Ureter (tissue), 1 donor: ENCODE data around the gene FAM222B. TPM values are rescaled to one million over a fixed set of nuclear protein-coding genes. Genes with fewer than 3 reads are reported as not detected.
"Not testable (repeated sequence)": the region's sequence is repeated elsewhere in the genome, so short reads cannot be mapped to it uniquely, and the experiment has no call there.

Experiments
- DNase-seq: peaks from one replicate; pipeline ENCODE4 v3.0.0-alpha.2; 2020; ENCODE audit warnings: low spot score
- total RNA-seq: library from RNA; stranded (reverse); gene quantifications from one replicate; pipeline ENCODE4 v1.2.4, GENCODE V29; 2023
- donor health status: DM: yes; HTN: yes; CAD: no.

The FAM222B gene
- total RNA-seq, 1 donor from 2014 or later: 28.8 TPM

DNA sequence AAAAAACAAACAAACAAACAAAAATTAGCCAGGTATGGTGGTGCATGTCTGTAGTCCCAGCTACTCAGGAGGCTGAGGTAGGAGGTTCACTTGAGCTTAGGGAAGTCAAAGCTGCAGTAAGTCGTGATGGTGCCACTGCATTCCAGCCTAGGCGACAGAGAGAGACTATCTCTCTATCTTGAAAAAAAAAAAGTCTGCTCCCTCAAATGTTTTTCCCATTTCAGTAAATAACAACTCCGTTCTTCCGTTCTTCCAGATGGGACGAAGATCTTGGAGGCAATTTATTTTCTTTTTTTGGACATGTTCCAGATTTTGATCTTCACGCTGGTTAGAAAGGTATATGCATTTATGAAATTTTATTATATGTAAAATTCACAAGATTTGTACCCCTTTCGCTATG, 31.2 kb upstream of the FAM222B start:
- no peak for DNase-seq

DNA sequence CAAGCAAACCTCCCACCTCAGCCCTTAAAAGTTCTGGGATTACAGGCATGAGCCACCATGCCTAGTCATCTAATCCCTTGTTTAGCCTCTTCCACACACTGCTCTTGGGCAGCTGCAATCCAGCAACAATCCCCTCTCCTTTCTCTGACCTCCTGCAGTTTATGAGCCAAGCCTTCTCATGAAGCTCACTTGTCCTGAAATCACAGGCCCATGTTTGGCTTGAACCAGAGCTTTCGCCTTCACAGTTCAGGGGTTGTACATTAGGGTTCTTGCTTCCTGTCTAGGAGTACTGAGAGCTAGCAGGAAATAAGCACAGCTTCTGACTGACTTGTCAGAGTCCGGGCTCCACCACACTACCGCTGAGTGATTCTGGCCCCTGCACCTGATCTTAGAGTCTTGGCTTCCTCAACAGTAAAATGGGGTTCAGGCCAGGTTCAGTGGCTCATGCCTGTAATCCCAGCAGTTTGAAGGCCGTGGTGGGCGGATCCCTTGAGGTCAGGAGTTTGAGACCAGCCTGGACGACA, 28.5 kb upstream of the FAM222B start:
- DNase-seq: no peak

DNA sequence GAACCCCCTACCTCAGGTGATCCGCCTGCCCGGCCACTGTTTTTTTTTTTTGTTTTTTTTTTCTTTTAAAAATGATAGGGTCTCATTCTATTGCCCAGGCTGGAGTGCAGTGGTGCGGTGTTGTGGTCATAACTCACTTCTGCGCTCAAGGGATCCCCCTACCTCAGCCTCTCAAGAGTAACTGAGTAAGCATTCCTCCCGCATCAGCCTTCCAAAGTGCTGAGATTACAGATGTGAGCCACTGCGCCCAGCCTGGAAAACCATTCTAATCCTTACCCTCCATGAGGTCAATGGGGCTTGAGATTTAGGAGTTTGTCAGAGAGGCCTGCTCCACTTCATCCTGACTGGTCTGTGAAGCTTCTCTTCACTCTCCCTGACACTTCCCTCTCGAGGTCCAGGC, 24.7 kb upstream of the FAM222B start:
- no peak for DNase-seq

DNA sequence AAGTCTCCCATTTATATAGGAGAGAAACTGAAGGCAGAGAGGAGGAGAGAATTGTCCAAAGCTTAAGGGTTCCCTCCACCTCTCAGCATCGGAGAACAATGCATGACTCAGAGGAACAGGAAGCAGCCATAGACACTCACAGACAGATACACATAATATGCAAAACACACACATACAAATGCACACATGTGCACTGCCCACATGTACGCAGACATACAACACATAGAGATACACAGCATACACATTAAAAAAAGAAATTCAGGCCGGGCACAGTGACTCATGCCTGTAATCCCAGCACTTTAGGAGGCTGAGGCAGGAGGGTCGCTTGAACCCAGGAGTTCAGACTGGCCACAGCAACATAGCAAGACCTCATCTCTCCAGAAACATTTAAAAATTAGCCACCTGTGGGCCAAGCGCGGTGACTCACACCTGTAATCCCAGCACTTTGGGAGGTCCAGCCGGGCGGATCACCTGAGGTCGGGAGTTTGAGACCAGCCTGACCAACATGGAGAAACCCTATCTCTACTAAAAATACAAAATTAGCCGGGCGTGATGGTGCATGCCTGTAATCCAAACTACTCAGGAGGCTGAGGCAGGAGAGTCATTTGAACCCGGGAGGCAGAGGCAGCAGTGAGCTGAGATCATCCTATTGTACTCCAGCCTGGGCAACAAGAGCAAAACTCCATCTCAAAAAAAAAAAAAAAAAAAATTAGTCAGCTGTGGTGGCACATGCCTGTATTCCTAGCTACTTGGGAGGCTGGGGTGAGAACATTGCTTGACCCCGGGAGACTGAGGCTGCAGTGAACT, 23.6 kb upstream of the FAM222B start:
- DNase-seq: no peak

DNA sequence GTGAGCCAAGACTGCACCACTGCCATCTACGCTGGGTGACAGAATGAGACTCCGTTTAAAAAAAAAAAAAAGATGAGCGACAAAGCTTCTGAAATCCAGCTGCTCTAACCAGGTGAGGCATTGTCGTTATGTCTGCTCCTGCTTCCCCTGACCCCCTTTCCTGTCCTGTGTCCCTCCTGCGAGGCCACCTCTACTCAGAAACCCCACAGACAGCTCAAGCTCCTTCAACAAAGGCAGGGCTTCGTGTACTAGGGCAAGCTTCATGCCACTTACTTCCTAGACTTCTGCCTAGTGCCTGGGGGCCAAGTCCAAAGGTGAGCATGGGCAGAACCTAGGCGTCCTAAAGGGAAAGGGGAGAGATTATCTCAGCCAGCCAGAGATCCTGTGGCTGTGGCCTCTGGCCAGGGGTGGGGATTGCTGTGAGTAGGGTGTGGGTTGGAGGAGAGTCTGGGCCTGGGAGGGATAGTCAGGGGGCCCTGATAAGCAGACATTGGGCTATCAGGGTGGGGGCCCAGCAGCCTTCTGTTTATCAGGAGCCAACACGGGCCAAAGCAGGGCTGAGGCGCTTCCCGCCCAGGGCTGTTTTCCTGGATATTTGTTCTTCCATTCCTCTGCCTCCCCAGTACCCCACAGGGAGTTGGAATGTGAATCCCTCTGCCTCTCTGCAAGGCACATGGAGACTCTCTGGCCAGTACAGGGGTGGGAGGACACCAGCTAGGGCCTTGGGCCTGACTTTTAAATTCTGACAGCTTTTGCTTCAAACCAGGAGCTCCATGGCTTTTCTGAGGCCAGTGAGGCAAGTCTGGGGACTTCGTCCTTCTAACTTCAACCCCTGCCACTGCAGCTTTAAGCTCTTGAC, 22.6 kb upstream of the FAM222B start:
- DNase-seq: no peak

DNA sequence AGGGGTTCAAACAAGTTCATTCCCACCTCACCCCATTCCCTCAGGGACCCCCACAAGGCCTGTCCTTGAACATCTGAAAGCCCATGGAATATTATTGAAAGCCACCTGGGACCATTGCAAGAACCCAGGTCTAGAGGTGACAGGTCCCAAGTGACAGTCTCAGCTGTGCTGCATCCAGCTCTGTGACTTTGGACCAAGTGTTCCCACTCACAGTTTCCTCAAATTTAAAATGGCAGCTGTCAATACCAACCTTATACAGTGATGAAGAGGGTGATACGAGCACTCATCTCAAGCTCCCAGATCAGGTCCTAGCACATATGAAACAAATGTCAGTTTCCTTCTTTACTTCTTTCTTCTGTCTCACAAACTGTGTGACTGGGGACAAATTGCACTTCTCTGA, 21.4 kb upstream of the FAM222B start:
- DNase-seq: no peak

DNA sequence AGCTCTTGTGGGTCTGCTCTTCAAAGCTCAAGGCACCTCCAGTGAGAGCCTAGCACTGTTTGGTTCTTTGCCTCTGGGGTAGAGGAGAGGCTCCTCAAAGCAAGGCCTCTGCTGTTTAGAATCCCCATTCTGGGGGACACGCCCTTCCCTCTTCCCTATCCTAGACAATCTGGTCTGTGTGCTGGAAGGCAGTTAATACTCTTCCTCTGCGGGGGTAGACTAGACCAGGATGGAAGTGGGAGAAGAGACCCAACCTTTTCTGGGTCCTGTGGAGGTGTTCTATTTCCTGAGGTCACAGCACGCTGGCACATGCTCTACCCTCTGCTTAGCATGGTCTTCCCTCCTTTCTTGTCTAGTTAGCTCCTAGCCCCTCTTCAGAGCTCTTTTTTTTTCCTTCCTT, 20.0 kb upstream of the FAM222B start:
- DNase-seq: no peak

DNA sequence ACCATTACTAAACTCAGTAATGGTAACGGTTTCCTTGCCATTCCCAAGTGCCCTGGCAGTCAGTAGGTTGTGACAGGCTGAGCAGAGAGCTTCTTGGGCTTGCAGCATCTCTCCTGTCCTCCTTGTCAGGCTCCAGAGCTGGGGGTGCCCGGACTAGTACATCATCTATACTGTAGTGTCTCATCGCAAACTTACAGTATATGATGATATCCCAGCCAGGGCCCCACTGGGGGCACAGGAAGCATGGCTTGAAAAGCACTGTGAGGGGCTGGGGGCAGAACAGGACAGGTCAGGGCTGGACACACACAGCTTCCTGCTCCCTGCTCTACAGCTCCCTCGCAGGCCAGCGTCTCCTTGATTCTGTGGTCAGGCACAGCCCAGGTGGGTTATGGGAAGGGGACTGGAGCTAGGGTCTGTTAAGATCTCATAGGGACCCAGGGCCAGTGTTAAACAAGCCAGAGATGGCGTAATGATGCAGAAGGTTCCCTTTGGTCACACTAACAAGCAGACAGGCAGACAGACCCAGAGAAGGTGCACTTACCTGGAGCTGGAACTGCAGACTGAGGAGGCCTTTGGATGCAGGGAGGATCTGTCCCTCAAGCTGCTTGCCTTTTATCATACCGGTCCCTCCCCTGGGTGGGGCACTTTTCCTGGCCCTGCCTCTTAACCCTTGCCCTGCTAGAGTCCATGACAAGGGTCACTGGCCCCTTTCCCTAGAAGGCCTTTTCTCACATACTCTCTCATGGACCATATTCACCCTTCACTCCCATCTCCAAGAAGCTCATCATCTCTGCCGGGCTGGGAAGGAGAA, 19.0 kb upstream of the FAM222B start:
- no peak for DNase-seq

DNA sequence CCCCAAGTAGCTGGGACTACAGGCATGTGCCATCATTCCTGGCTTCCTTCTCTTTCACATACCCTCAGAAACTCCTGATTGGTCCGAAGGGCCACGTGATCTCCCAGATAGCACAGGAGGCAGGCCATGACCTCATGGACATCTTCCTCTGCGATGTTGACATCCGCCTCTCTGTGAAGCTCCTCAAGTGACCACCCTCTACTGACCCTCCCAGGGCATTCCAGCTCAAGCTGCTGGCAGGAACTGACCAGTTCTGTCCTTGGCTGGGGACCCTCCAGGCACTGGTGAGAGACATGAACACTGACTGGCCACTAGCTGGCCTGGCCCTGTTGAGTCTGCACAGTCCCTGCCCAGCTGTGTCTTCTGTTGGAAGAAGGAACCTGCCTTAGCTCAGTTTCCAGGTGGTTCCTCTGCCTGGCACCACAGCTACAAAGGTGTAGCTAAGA, 17.8 kb upstream of the FAM222B start:
- no peak for DNase-seq

DNA sequence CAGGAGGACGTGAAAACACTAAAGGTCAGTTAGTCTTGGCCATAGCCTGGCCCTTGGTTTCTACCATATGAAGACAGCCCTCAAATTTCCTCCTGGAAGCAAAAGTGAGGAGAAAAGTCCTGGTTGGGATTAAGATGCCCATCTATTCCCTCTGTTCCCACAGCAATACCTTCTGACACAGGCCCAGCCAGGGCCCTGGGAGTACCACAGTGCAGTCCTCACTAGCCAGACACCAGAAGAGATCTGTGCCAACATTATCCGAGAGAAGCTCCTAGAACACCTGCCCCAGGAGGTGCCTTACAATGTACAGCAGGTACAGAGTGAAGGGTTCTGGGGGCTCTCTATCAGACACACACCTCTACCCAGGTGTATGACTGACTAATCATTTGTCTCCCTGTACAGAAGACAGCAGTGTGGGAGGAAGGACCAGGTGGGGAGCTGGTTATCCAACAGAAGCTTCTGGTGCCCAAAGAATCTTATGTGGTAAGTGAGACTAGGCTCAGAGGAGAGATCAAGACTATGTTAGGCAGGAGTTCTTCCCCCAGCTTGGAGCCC, 16.3 kb upstream of the FAM222B start:
- DNase-seq: no peak

DNA sequence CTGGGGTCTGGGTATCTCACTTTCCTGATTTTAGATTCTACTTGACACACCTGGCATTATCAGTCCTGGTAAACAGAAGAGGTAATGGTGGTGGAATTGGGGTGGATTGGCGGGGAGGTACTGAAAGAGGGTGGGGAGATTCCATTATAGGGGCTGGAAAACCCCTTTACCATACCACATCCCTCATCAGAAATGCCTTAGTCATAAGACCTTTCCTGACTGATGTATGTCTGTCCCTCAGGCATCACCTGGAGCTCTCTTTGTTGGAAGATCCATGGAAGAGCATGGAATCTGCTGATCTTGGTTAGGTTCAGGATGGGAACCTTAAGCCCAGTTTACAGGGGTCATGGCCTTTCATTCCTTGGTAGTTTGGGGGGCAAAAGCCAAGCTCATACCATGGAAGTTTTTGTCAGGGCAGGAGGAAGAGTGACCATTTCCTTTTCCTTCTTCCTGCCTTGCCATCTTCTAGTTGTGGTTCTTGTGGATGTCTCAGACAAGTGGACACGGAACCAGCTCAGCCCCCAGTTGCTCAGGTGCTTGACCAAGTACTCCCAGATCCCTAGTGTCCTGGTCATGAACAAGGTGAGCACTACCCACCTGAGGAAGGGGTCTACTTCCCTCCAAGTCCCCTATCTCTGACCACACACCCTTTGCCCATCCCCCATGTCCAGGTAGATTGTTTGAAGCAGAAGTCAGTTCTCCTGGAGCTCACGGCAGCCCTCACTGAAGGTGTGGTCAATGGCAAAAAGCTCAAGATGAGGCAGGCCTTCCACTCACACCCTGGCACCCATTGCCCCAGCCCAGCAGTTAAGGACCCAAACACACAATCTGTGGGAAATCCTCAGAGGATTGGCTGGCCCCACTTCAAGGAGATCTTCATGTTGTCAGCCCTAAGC, 15.6 kb upstream of the FAM222B start:
- DNase-seq: no peak

DNA sequence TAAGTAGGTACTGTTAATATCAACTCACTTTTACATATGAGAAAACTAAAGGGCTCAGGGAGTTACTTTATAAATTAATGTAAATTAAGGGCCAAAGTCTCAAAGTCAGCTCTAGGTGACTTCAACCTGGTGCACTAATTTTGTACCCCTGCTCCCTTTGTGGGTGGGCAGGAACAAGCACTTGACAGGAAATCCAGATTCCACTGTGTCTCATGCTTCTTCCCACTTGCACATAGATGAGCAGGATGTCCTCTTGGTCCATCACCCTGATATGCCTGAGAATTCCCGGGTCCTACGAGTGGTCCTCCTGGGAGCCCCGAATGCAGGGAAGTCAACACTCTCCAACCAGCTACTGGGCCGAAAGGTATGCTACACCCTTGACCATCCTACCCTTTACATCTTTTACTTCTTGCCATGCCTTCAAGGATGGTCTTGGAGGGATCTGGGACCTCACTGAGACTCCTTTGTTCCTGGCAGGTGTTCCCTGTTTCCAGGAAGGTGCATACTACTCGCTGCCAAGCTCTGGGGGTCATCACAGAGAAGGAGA, 13.5 kb upstream of the FAM222B start:
- DNase-seq: no peak

DNA sequence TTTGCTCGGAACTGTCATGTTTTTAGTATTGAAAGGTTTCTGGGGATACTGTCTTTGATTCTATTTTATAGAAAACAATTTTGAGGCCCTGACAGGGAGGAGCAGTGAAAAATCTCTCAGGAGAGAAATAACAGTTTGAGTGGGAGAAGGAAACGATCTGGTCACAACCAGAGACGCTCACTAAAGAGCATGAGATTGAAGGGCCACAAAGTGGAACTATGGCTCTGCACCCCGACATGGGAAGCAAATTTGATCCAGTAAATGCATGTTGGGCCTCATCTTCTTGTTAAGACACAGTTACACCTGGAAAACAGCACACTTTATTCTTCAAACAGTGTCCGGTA, 12.7 kb upstream of the FAM222B start:
- no peak for DNase-seq

DNA sequence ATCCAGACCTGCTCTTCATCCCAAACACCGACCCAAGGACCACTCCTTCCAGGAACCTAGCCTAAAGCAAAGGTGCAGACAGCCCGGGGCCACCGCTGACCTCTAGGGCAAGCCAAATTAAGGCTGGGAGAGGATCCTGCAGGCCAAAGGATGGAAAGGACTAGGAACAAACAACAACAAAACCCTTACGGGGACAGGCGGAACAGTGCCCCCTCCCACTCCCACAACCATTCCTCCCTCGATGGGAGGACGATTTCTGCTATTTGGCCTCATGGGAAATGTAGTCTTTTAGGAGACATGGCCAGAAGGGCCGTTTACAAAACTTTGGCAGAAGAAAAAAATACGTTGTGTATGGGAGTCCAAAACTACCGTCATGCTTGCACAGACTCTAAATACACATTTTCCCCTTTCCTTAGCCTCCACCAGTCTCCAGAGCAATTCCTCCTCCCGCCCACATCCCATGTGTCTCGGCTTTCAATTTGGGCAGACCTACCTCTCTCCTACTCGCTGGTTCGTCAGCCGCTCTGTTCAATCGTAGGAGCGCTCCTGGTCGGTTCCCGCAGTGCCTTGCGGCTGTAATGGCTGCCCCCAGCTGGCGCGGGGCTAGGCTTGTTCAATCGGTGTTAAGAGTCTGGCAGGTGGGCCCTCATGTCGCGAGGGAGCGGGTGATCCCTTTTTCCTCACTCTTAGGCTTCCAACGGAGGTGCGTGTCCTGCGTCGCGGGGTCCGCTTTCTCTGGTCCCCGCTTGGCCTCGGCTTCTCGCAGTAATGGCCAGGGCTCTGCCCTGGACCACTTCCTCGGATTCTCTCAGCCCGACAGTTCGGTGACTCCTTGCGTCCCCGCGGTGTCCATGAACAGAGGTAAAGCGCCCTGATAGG, 12.1 kb upstream of the FAM222B start, which contains the start of gene ERAL1:
Gene ERAL1, plus strand, starts transcription at position 560 of the 879 bp plus-strand sequence. Its CDS starts 19 bp downstream, at position 579.
- DNase-seq: peak; percentile 84

DNA sequence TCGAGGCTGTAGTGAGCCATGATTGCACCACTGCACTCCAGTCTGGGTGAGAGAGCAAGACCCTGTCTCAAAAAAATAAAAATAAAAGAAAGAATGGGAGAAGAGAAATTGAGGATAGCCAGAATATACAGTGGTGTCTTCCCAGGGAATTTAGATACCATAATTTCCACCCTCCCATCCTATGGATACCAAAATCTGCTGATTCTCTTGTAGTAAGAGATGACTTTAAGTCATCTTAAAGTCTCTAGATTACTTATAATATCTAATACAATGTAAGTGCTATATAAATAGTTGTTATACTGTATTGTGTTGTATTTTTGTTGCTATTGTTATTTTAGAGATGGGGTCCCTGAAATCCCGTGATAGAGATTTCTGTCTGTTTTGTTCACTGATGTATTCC, 10.7 kb upstream of the FAM222B start:
- no peak for DNase-seq

DNA sequence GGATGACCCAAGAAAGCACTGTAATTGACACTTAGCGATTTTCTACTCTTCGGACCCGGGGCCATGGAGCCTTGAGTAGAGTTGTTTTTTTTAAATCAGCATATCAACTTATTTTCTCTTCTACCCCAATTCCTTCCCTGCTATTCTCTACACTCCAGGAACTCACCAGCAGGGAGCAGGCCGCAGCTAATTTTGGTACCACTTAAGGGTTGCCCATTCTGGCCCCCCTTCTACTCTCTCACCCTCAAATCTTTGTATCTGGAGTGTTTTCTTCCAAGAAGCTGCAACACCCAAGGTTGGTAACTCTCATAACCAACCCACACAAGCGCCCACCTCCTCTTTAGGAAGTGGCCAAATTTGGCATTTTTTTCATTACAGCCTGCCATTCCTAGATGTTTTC, 6.7 kb upstream of the FAM222B start:
- DNase-seq: no peak

DNA sequence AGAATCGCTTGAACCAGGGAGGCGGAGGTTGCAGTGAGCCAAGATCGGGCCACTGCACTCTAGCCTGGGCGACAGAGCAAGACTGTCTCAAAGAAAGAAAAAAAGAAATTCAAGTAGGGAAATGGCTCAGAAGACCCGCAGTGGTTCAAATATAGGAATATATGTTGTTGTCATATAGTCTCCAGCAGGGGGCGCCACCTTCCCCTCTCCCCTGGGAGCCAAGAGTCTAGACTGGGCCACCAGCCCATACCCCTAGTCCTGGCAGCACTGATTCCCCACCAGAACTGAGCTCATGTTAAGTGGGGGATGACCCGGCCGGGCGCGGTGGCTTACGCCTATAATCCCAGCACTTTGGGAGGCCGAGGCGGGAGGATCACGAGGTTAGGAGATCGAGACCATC, 6.1 kb upstream of the FAM222B start:
- DNase-seq: not testable (repeated sequence)

DNA sequence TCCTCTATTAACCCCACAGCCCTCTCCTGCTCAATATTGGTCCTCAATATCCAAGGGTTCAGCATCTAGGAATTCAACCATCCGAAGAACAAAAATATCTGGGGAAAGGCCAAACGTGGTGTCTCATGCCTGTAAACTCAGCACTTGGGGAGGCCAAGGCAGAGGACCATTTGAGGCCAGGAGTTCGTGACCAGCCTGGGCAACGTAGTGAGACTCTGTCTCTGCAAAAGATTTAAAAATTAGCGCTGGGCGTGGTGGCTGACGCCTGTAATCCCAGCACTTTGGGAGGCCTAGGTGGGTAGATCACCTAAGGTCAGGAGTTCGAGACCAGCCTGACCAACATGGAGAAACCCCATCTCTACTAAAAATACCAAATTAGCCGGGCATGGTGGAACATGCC, 4.1 kb upstream of the FAM222B start:
- DNase-seq: not testable (repeated sequence)

DNA sequence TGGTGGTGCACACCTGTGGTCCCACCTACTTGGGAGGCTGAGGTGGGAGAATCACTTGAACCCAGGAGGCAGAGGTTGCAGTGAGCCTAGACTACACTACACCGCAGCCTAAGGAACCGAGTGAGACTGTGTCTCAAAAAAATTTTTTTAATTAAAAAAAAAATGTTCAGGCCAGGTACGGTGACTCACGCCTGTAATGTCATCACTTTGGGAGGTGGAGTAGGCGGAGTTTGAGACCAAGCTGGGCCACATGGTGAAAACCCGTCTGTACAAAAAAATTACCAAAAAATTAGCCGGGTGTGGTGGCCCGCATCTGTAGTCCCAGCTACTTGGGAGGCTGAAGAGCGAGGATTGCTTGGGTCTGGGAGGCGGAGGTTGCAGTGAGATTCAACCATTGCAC, 3.6 kb upstream of the FAM222B start:
- no peak for DNase-seq
